ENCODE data around the gene SP1. TPM values are rescaled to one million over a fixed set of nuclear protein-coding genes. Genes with fewer than 3 reads are reported as not detected.

The SP1 gene
- total and polyA plus RNA-seq, 9 of the 15 experiments (the other 6 are each of a cell fraction or from before 2014, with no cell fraction given): 8.0 to 65.5 (median 41.6) TPM

- no peaks in the 10 kb centered on the region for H3K27me3 ChIP-seq (ENCODE audit: control insufficient read depth in 2 of 2, insufficient read depth in 2 of 2, low read length in 2 of 2)
- in situ Hi-C loops (cut with MboI) (no loop called here), intact Hi-C loops (cut with micrococcal nuclease) (no loop called here)
- no peaks in the 10 kb centered on the region for H3K36me3 ChIP-seq (ENCODE audit: control insufficient read depth, insufficient read depth, low read length)
- H3K9ac ChIP-seq (ENCODE audit: insufficient read depth in 1 of 2, low read depth in 2 of 2, low read length in 2 of 2): no peak overlapping the region
- H3K4me3 ChIP-seq: no peak overlapping the region
- ChIA-PET POLR2A (interaction anchor here (0.6 to 1.9 kb wide), 5 partner anchors 9 to 144 kb away, joined by 3 to 8 read pairs (median 4); partner anchors contain the start of gene PRR13), CTCF (ENCODE audit: low intra/inter-chr PET ratio) (no interaction called here)
- FAIRE-seq: peak; percentile 86
- H3K4me1 ChIP-seq (replicated peaks in 1 of 2; ENCODE audit: control insufficient read depth in 2 of 2, insufficient read depth in 2 of 2, low read length in 2 of 2): peaks cover 21 to 30% of the 10 kb centered on the region in 2 experiments
- no peaks in the 10 kb centered on the region for H3K79me2 ChIP-seq (ENCODE audit: control insufficient read depth, insufficient read depth, low read length)
- H3K27ac ChIP-seq (ENCODE audit: extremely low read depth, low read depth, low read length): peak overlapping the region; percentile 79
- ATAC-seq: peak; percentile 78
- no peaks in the 10 kb centered on the region for H4K20me1 ChIP-seq (replicated peaks; ENCODE audit: control insufficient read depth, insufficient read depth, low read length)
- DNase-seq (ENCODE audit: extremely low read depth in 1 of 4, low spot score in 3 of 4): peak; percentile 45 to 82 (median 64)
- no peaks in the 10 kb centered on the region for H3K9me1 ChIP-seq (ENCODE audit: control insufficient read depth, insufficient read depth, low read length)
- no TSS peak for BruUV-seq (replicated peaks)
- peak overlapping the region; percentile 52 for H3K4me2 ChIP-seq (ENCODE audit: insufficient read depth, low read length)
- peak overlapping the region; percentile 93 for H2AFZ ChIP-seq (ENCODE audit: low read depth, low read length)
- WGBS (ENCODE audit: insufficient coverage, low coverage, missing lambda C conversion rate): 31% methylated on average over 3 of the region's 4 CpGs
- H3K9me3 ChIP-seq (replicated peaks; ENCODE audit: control insufficient read depth, insufficient read depth, low read depth, low read length): peaks cover 8% of the 10 kb centered on the region; the same call in 1 of the 2 replicates
- TF ChIP-seq KLF13 (tag; IDR thresholded peaks at IDR 0.05; ENCODE audit: borderline replicate concordance, low read depth): no peak
- TF ChIP-seq NFE2L1 (tag; IDR thresholded peaks at IDR 0.05; ENCODE audit: borderline replicate concordance, low read depth): no peak
- peak; percentile 39; the same call in 1 of the 2 replicates for TF ChIP-seq HMBOX1 (IDR thresholded peaks at IDR 0.05)
- no peak for TF ChIP-seq ZNF668 (CRISPR knock-in tag; IDR thresholded peaks at IDR 0.05)
- no peak for TF ChIP-seq CHD2 (IDR thresholded peaks at IDR 0.05; ENCODE audit: low read depth, low read length)
- no peak for TF ChIP-seq KLF10 (CRISPR knock-in tag; IDR thresholded peaks at IDR 0.05)
- no peak for TF ChIP-seq ZNF146 (CRISPR knock-in tag; IDR thresholded peaks at IDR 0.05; ENCODE audit: unreplicated experiment)
- no peak for TF ChIP-seq MEF2D (tag; conservative IDR thresholded peaks at IDR 0.05; ENCODE audit: low read depth)
- TF ChIP-seq HDAC3 (IDR thresholded peaks at IDR 0.05; ENCODE audit: borderline replicate concordance, partially characterized antibody): peak; percentile 16
- TF ChIP-seq HEY1 (CRISPR knock-in tag; IDR thresholded peaks at IDR 0.05; ENCODE audit: borderline replicate concordance): no peak
- TF ChIP-seq KLF1 (tag; IDR thresholded peaks at IDR 0.05): no peak
- TF ChIP-seq FOXA3 (CRISPR knock-in tag; conservative IDR thresholded peaks at IDR 0.05 in 1 of 2, IDR thresholded peaks at IDR 0.05 in 1 of 2): no peak
- no peak for TF ChIP-seq MED1 (CRISPR knock-in tag; IDR thresholded peaks at IDR 0.05; ENCODE audit: borderline replicate concordance)
- TF ChIP-seq PURB (CRISPR knock-in tag; IDR thresholded peaks at IDR 0.05; ENCODE audit: low read depth): no peak
- TF ChIP-seq CCAR2 (IDR thresholded peaks at IDR 0.05; ENCODE audit: low read depth, low read length): no peak
- 0 out of 2 replicates have a peak, but pooled peaks have one; percentile 5 for TF ChIP-seq PHB2 (IDR thresholded peaks at IDR 0.05; ENCODE audit: low read depth)
- no peak for TF ChIP-seq POLR3G (IDR thresholded peaks at IDR 0.05; ENCODE audit: extremely low read depth, insufficient read length, insufficient replicate concordance)
- peak; percentile 76 for TF ChIP-seq EGR1 (conservative IDR thresholded peaks at IDR 0.05)
- TF ChIP-seq, protein P1, sequence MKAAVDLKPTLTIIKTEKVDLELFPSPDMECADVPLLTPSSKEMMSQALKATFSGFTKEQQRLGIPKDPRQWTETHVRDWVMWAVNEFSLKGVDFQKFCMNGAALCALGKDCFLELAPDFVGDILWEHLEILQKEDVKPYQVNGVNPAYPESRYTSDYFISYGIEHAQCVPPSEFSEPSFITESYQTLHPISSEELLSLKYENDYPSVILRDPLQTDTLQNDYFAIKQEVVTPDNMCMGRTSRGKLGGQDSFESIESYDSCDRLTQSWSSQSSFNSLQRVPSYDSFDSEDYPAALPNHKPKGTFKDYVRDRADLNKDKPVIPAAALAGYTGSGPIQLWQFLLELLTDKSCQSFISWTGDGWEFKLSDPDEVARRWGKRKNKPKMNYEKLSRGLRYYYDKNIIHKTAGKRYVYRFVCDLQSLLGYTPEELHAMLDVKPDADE (conservative IDR thresholded peaks at IDR 0.05; ENCODE audit: control insufficient read depth, low read depth, low read length): no peak
- TF ChIP-seq RBBP5 (IDR thresholded peaks at IDR 0.05; ENCODE audit: borderline replicate concordance, insufficient read depth, low read length, poor library complexity, severe bottlenecking): no peak
Measured at GRCh38 chr12:53365245-53365904, 14.6 kb upstream of the SP1 start.
